Cardiac fibroblast (primary cell): ENCODE data around the gene NPAS1.

Experiments
- DNase-seq, 2 donors: peaks; one replicate each; pipeline versions ENCODE4 v3.0.0 to v3.0.0-alpha.2; 2010; ENCODE audit warnings: low read depth in 2 of 2
- H3K4me3 ChIP-seq, 2 donors: replicated peaks in 1 of 2; 1 replicate in 1 of 2; 2 replicates in 1 of 2; pipeline ENCODE4 v1.5.1; 2011; ENCODE audit warnings: low read depth in 2 of 2, low read length in 2 of 2, mild to moderate bottlenecking in 2 of 2, moderate library complexity in 1 of 2
- CTCF ChIP-seq: IDR thresholded peaks from one replicate; pipeline ENCODE4 v1.5.1; 2011; ENCODE audit warnings: low read depth, mild to moderate bottlenecking, low read length, inconsistent platforms

NPAS1 gene

GRCh38 chr19:47089767-47090350, 70.2 kb downstream of the NPAS1 start:
- TF ChIP-seq CTCF, result no peak
- no peak overlapping the region for H3K4me3 ChIP-seq
- DNase-seq, result no peak

- no peak for TF ChIP-seq CTCF
- no peak overlapping the region for H3K4me3 ChIP-seq
- no peak for DNase-seq
These were observed 73.6 kb downstream of the NPAS1 start for GRCh38 chr19:47093254-47093653.

- no peak for TF ChIP-seq CTCF
- DNase-seq, result no peak
- H3K4me3 ChIP-seq, result no peak overlapping the region
These were observed 74.2 kb downstream of the NPAS1 start for GRCh38 chr19:47093841-47094240.

GRCh38 chr19:47094557-47095475, 75.2 kb downstream of the NPAS1 start:
- DNase-seq, result no peak
- no peak overlapping the region for H3K4me3 ChIP-seq
- no peak for TF ChIP-seq CTCF
